IMR-90 (cell line): ENCODE data around the gene WDR46.

ENCODE experiments used
- CHD1 ChIP-seq: IDR thresholded peaks from 2 replicates; pipeline ENCODE4 v1.6.1; 2012; ENCODE audit warnings: low read depth, low read length, improper control_type of control experiment
- POLR2A ChIP-seq: IDR thresholded peaks from 2 replicates; pipeline ENCODE4 v1.6.1; 2012; ENCODE audit warnings: mild to moderate bottlenecking, low read depth, low read length
- TF ChIP-seq, protein P1 (sequence below): conservative IDR thresholded peaks from 2 replicates; pipeline ENCODE4 v1.5.1; 2012; ENCODE audit warnings: mild to moderate bottlenecking, low read depth, low read length, improper control_type of control experiment

GRCh38 chr6:33304216-33304615, 15.2 kb upstream of the WDR46 start:
- TF ChIP-seq, protein P1, sequence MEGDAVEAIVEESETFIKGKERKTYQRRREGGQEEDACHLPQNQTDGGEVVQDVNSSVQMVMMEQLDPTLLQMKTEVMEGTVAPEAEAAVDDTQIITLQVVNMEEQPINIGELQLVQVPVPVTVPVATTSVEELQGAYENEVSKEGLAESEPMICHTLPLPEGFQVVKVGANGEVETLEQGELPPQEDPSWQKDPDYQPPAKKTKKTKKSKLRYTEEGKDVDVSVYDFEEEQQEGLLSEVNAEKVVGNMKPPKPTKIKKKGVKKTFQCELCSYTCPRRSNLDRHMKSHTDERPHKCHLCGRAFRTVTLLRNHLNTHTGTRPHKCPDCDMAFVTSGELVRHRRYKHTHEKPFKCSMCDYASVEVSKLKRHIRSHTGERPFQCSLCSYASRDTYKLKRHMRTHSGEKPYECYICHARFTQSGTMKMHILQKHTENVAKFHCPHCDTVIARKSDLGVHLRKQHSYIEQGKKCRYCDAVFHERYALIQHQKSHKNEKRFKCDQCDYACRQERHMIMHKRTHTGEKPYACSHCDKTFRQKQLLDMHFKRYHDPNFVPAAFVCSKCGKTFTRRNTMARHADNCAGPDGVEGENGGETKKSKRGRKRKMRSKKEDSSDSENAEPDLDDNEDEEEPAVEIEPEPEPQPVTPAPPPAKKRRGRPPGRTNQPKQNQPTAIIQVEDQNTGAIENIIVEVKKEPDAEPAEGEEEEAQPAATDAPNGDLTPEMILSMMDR = no peak
- TF ChIP-seq POLR2A = no peak
- TF ChIP-seq CHD1 = no peak
